GM12891 (cell line): ENCODE measurements around the gene ARMCX2.

Experiments
- POLR2A ChIP-seq: IDR thresholded peaks from 2 replicates; pipeline ENCODE4 v1.6.1; 2011; ENCODE audit warnings: low read depth, low read length, control low read depth
- POLR2AphosphoS5 ChIP-seq: IDR thresholded peaks from 2 replicates; pipeline ENCODE4 v1.6.1; 2011; ENCODE audit warnings: low read depth, low read length, control low read depth

DNA sequence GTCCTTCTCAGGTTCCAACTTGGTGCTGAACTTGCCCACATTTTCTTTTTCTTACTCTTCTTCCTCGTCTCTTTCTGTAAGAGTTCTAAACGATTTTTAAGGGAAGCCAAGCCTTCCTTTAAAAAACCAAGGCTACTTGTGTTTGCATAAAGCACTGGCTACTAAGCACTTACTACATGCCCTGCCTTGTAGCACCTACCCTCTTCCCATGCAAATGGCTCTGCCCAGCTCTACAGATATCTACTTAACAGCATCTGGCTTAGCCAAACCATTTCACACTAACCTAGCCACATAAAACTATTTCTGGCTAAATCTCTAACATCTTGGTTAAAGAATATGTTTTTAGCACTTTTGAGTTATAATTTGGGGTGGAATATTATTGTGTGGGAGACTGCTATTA, 26.9 kb upstream of the ARMCX2 start:
- TF ChIP-seq POLR2A (no peak), POLR2AphosphoS5 (no peak)
